Panc1 (cell line): Measurements from ENCODE around the gene CATSPERE. TPM values are rescaled to one million over a fixed set of nuclear protein-coding genes. Genes with fewer than 3 reads are reported as not detected.

ENCODE experiments used
- ATAC-seq: fragments of 200-7000 bp; cut with Tn5 transposase; 2 replicates; pipeline ENCODE4 v1.9.1; 2020; ENCODE audit warnings: mild to moderate bottlenecking, moderate library complexity
- BruUV-seq: library from RNA; stranded (reverse); fragments of 400-500 nt; replicated peaks from 2 replicates; lab custom pipeline; 2021; lab: Mats Ljungman, UMichigan
- CTCF ChIA-PET: fragments of 300-600 bp; sonication (Branson Sonifier 250); formaldehyde crosslinking; loops from one replicate; lab custom pipeline; 2022; ENCODE audit warnings: antibody characterized with exemption; lab: Charles Lee
- POLR2A ChIA-PET: fragments of 300-600 bp; sonication (Branson Sonifier 250); formaldehyde crosslinking; loops from one replicate; lab custom pipeline; 2022; ENCODE audit warnings: antibody characterized with exemption; lab: Charles Lee
- DNase-seq: peaks from one replicate; pipeline ENCODE4 v3.0.0-alpha.2; 2010; ENCODE audit warnings: low read depth, low spot score
- H3K27ac ChIP-seq: 2 replicates; pipeline ENCODE4 v1.5.1; 2011; ENCODE audit warnings: mild to moderate bottlenecking, low read length, inconsistent platforms
- H3K27me3 ChIP-seq: fragments of 200-500 bp; sonication (Bioruptor generic); 2 replicates; pipeline ENCODE4 v1.6.0; 2014; ENCODE audit warnings: low read length, inconsistent platforms; ENCODE audit not compliant: control insufficient read depth, insufficient read depth
- H3K36me3 ChIP-seq: fragments of 200-500 bp; sonication (Bioruptor generic); 2 replicates; pipeline ENCODE4 v1.5.1; 2014; ENCODE audit warnings: inconsistent platforms, mild to moderate bottlenecking, low read length, moderate library complexity; ENCODE audit not compliant: control insufficient read depth, insufficient read depth
- H3K4me1 ChIP-seq: 2 replicates; pipeline ENCODE4 v1.5.1; 2011; ENCODE audit warnings: inconsistent platforms, mild to moderate bottlenecking, low read length, moderate library complexity; ENCODE audit not compliant: control insufficient read depth, insufficient read depth
- H3K4me3 ChIP-seq, 2 experiments: 2 replicates each; pipeline ENCODE4 v1.5.1; 2011 to 2012; ENCODE audit warnings: low read depth in 2 of 2, low read length in 2 of 2, mild to moderate bottlenecking in 2 of 2, inconsistent platforms in 1 of 2, moderate library complexity in 1 of 2
- H3K9me3 ChIP-seq: fragments of 200-500 bp; sonication (Bioruptor generic); 2 replicates; pipeline ENCODE4 v1.5.1; 2014; ENCODE audit warnings: low read depth, mild to moderate bottlenecking, inconsistent platforms, low read length, moderate library complexity; ENCODE audit not compliant: control insufficient read depth, insufficient read depth
- POLR2AphosphoS5 ChIP-seq: IDR thresholded peaks from 2 replicates; pipeline ENCODE4 v1.6.1; 2012; ENCODE audit warnings: mild to moderate bottlenecking, low read depth, low read length, moderate library complexity
- SIN3A ChIP-seq: IDR thresholded peaks from 2 replicates; pipeline ENCODE4 v1.6.1; 2012; ENCODE audit warnings: low read depth, mild to moderate bottlenecking, low read length, moderate library complexity, borderline replicate concordance; ENCODE audit not compliant: insufficient read depth
- TCF7L2 ChIP-seq: IDR thresholded peaks from 2 replicates; pipeline ENCODE4 v1.6.1; 2011; ENCODE audit warnings: mild to moderate bottlenecking, low read depth, low read length, inconsistent platforms
- in situ Hi-C: cut with HindIII; loops from 2 replicates; pipeline ENCODE4 v1.10.0; 2016; ENCODE audit warnings: low sequenced_read_pairs, low pct_unique_long_range_greater_than_20kb
- intact Hi-C: fragments of 100-400 bp; cut with micrococcal nuclease; formaldehyde crosslinking; loops from one replicate; pipeline ENCODE4 v1.10.0; 2022; ENCODE audit not compliant: unreplicated experiment
- total RNA-seq: library from RNA; stranded (reverse); gene quantifications from one replicate; pipeline ENCODE4 v1.2.1, GENCODE V29; 2021; ENCODE audit not compliant: unreplicated experiment
- TF ChIP-seq, protein P1 (sequence below): fragments of 450-650 bp; IDR thresholded peaks from 2 replicates; pipeline ENCODE4 v1.5.1; 2017; ENCODE audit warnings: mild to moderate bottlenecking
- TF ChIP-seq, protein P2 (sequence below), 2 experiments: IDR thresholded peaks; 2 replicates each; pipeline ENCODE4 v1.6.1; 2011 to 2012; ENCODE audit warnings: low read depth in 2 of 2, control low read depth in 1 of 2, low read length in 1 of 2, mild to moderate bottlenecking in 1 of 2, moderate library complexity in 1 of 2; ENCODE audit not compliant: insufficient read depth in 1 of 2

The CATSPERE gene
- total RNA-seq, 1 experiment from 2014 or later: 0.31 TPM

DNA sequence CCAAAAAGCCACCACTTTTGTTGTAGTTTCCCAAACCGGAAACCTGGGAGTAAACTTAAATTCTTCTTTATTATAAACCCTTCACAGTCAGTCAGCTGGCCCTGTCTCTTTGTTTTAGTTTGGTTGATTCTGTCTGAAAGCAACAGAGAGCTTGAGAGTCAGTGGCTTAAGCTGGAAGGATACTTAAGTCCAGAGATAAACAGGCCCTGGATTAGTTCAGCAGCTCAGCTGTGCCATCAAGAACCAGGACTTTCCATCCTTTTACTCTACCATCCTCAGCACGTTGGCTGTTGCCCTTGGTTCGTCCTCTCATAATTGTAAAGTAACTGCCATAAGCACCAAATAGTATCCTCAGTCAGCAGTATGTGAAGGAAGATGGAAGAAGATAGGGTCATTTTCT lies 196.3 kb downstream of the CATSPERE start:
- ChIA-PET CTCF (no interaction called here), POLR2A (no interaction called here)
- H3K36me3 ChIP-seq: peaks cover 2% of the 10 kb centered on the region; the same call in 1 of the 2 replicates
- intact Hi-C loops: no loop called here
- DNase-seq: no peak
- H3K4me3 ChIP-seq: no peak overlapping the region
- no peaks in the 10 kb centered on the region for H3K27me3 ChIP-seq
- ATAC-seq: no peak
- BruUV-seq: no TSS peak
- H3K4me1 ChIP-seq: peaks cover 26% of the 10 kb centered on the region
- in situ Hi-C loops: no loop called here
- no peaks in the 10 kb centered on the region for H3K9me3 ChIP-seq
- TF ChIP-seq POLR2AphosphoS5: no peak
- no peak for TF ChIP-seq SIN3A
- no peak for TF ChIP-seq TCF7L2
- TF ChIP-seq, protein P1, sequence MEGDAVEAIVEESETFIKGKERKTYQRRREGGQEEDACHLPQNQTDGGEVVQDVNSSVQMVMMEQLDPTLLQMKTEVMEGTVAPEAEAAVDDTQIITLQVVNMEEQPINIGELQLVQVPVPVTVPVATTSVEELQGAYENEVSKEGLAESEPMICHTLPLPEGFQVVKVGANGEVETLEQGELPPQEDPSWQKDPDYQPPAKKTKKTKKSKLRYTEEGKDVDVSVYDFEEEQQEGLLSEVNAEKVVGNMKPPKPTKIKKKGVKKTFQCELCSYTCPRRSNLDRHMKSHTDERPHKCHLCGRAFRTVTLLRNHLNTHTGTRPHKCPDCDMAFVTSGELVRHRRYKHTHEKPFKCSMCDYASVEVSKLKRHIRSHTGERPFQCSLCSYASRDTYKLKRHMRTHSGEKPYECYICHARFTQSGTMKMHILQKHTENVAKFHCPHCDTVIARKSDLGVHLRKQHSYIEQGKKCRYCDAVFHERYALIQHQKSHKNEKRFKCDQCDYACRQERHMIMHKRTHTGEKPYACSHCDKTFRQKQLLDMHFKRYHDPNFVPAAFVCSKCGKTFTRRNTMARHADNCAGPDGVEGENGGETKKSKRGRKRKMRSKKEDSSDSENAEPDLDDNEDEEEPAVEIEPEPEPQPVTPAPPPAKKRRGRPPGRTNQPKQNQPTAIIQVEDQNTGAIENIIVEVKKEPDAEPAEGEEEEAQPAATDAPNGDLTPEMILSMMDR: no peak
- TF ChIP-seq, protein P2, sequence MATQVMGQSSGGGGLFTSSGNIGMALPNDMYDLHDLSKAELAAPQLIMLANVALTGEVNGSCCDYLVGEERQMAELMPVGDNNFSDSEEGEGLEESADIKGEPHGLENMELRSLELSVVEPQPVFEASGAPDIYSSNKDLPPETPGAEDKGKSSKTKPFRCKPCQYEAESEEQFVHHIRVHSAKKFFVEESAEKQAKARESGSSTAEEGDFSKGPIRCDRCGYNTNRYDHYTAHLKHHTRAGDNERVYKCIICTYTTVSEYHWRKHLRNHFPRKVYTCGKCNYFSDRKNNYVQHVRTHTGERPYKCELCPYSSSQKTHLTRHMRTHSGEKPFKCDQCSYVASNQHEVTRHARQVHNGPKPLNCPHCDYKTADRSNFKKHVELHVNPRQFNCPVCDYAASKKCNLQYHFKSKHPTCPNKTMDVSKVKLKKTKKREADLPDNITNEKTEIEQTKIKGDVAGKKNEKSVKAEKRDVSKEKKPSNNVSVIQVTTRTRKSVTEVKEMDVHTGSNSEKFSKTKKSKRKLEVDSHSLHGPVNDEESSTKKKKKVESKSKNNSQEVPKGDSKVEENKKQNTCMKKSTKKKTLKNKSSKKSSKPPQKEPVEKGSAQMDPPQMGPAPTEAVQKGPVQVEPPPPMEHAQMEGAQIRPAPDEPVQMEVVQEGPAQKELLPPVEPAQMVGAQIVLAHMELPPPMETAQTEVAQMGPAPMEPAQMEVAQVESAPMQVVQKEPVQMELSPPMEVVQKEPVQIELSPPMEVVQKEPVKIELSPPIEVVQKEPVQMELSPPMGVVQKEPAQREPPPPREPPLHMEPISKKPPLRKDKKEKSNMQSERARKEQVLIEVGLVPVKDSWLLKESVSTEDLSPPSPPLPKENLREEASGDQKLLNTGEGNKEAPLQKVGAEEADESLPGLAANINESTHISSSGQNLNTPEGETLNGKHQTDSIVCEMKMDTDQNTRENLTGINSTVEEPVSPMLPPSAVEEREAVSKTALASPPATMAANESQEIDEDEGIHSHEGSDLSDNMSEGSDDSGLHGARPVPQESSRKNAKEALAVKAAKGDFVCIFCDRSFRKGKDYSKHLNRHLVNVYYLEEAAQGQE (IDR thresholded peaks at IDR 0.05; ENCODE audit: insufficient read depth in 1 of 2, low read depth in 2 of 2, low read length in 1 of 2): no peak
- no peak overlapping the region for H3K27ac ChIP-seq

DNA sequence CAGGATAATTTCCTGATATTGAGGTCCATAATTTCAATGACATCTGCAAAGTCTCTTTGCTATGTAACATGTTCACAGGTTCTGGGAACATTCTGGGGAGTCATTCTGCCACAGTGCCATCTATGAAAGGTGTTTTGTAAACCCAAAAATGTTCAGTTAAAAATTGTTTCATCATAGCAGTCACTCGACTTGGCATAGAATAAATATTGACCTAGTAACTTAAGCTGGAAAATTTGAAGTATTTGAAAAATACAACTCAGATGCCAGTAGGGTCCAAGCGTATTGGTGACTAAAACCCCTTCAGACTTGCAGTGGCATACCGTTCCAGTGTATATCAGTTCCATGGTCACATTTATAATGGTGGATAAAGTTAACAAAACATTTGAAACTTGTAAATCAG lies 198.6 kb downstream of the CATSPERE start:
- Histone ChIP-seq H3K27ac (no peak overlapping the region), H3K36me3 (0 out of 2 replicates have a peak, but pooled peaks cover 2% of the 10 kb centered on the region), H3K4me3 (no peak overlapping the region), H3K4me1 (peaks cover 23% of the 10 kb centered on the region), H3K27me3 (no peaks in the 10 kb centered on the region), H3K9me3 (no peaks in the 10 kb centered on the region)
- ChIA-PET POLR2A (no interaction called here), CTCF (no interaction called here)
- intact Hi-C loops (no loop called here), in situ Hi-C loops (no loop called here)
- ATAC-seq (no peak), DNase-seq (no peak)
- no TSS peak for BruUV-seq
- no peak for TF ChIP-seq POLR2AphosphoS5
- TF ChIP-seq, protein P1: no peak
- TF ChIP-seq, protein P2 (IDR thresholded peaks at IDR 0.05; ENCODE audit: insufficient read depth in 1 of 2, low read depth in 2 of 2, low read length in 1 of 2): no peak
- no peak for TF ChIP-seq SIN3A
